ENCODE data around the gene DPP6. TPM values are rescaled to one million over a fixed set of nuclear protein-coding genes. Genes with fewer than 3 reads are reported as not detected.

Gene DPP6
- total RNA-seq, 2 experiments from 2014 or later: not detected

DNA sequence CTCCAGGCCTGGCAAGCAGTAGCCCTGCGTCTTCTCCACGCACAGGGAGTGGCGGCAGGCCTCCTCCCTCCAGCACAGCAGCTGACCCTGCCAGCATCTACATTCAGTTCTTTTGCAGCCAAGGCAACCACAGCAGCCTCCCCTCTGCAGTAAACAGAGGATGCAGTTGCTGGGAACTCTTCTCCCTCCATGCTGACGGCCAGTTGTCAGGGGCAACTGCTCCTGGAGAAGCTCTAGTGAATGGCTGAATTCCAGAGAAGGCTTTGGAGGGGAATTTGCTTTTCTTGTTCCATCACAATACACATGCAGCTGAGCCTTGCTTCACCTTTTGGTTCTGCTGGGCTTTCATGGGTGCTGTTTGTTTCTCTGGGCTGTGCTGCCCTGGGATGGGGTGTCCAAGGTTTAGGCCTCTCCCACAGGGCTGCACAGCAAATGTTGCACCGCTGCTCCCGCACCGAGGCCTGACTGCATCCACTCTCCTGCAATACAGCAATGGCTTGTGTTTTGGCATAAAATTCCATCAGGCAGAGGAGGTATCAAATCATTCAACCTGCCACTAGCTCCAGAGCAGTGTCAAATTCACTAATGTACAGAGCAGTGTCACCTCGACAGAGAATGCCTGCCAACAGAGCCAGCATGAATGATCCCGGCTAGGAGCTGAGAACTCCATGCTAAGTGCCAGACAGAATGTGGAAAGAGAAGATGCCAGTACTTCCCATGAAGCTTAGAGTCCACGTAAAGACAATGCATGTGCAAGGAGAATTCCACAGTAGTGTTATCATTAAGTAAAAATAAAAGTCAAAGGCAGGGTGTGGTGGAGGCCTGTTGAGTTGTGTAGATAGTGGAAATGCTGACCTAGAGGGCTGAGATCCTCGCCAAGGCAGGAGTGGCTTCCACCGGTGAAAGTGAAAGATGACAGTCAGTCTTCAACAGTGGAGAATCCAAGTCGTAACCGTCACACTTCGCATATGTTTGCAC, 399.6 kb downstream of the DPP6 start:
- Histone ChIP-seq H3K4me3 (ENCODE audit: low read length) (no peak overlapping the region), H3K9me3 (ENCODE audit: control insufficient read depth in 1 of 2, insufficient read depth in 1 of 2, low read length in 2 of 2) (peaks cover 0 to 25% of the 10 kb centered on the region in 2 experiments), H3K4me1 (ENCODE audit: insufficient read depth, low read length) (no peaks in the 10 kb centered on the region), H3K27me3 (ENCODE audit: control insufficient read depth in 1 of 2, insufficient read depth in 2 of 2, low read length in 2 of 2) (no peaks in the 10 kb centered on the region), H3K36me3 (ENCODE audit: insufficient read depth, low read length) (no peaks in the 10 kb centered on the region), H3K27ac (ENCODE audit: low read depth in 1 of 2, low read length in 2 of 2) (no peak overlapping the region)
- Mint-ChIP-seq H3K36me3 (ENCODE audit: low read depth) (no peaks in the 10 kb centered on the region), H3K4me1 (ENCODE audit: low read depth) (no peaks in the 10 kb centered on the region), H3K27me3 (no peaks in the 10 kb centered on the region), H3K4me3 (no peak overlapping the region), H3K9me3 (peaks cover 8% of the 10 kb centered on the region), H3K27ac (no peak overlapping the region)
- TF ChIP-seq CTCF (IDR thresholded peaks at IDR 0.05): no peak
- intact Hi-C loops (cut with DNase I, micrococcal nuclease): no loop called here
- ChIA-PET CTCF (no interaction called here), POLR2A (no interaction called here)
- no peak for DNase-seq
- ATAC-seq (ENCODE audit: poor library complexity): no peak

DNA sequence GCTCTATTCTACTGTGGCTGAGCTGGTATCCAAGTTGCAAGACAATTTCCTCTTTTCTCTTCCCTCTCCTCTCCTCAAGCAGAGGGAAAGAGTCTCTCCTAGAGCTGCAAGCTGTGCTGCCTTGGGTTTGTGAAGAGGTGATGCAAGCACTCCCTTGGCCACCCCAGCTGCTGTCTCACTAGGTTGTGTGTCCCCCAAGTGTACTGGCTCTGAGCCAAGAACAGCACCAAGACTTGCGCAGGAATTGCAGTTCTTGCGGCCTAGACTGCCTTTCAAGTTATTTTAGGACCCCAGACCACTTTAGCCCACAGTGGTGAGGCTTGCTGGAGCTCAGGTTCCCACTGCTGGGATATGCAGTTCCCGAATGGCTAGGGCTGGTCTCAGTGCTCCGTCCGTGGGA, 411.6 kb downstream of the DPP6 start:
- H3K27ac Mint-ChIP-seq: no peak overlapping the region
- Histone ChIP-seq H3K27ac (ENCODE audit: low read depth in 1 of 2, low read length in 2 of 2) (no peak overlapping the region), H3K36me3 (ENCODE audit: insufficient read depth, low read length) (no peaks in the 10 kb centered on the region), H3K4me1 (ENCODE audit: insufficient read depth, low read length) (no peaks in the 10 kb centered on the region), H3K4me3 (ENCODE audit: low read length) (no peak overlapping the region), H3K27me3 (ENCODE audit: control insufficient read depth in 1 of 2, insufficient read depth in 2 of 2, low read length in 2 of 2) (no peaks in the 10 kb centered on the region), H3K9me3 (ENCODE audit: control insufficient read depth in 1 of 2, insufficient read depth in 1 of 2, low read length in 2 of 2) (peaks cover 3 to 9% of the 10 kb centered on the region in 2 experiments)
- no peaks in the 10 kb centered on the region for H3K4me1 Mint-ChIP-seq (ENCODE audit: low read depth)
- ChIA-PET POLR2A (no interaction called here), CTCF (no interaction called here)
- H3K9me3 Mint-ChIP-seq: peaks cover 10% of the 10 kb centered on the region
- intact Hi-C loops (cut with DNase I, micrococcal nuclease): no loop called here
- DNase-seq (no peak), ATAC-seq (ENCODE audit: poor library complexity) (no peak)
- no peak overlapping the region for H3K4me3 Mint-ChIP-seq
- no peaks in the 10 kb centered on the region for H3K27me3 Mint-ChIP-seq
- no peaks in the 10 kb centered on the region for H3K36me3 Mint-ChIP-seq (ENCODE audit: low read depth)
- no peak for TF ChIP-seq CTCF (IDR thresholded peaks at IDR 0.05)

DNA sequence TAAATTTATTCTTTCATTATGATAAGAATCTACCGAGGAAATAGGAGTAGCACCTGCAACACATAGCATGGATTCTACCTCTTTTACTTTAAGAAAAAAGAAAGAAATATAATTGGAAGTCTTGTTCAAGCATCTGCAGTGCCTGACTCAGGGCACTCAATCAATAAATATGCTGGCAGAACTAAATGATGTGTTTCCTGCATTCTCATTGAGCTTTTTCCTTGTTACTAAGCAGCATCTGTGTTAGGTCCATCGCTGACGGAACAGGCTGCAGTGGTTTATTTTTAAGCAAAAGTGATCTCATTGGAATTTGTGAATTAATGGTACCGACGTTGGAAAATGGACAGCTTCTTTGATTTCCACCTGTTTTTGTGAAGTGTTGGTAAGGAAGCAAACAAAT, 417.5 kb downstream of the DPP6 start:
- H3K4me3 ChIP-seq (ENCODE audit: low read length): no peak overlapping the region
- Mint-ChIP-seq H3K4me3 (no peak overlapping the region), H3K36me3 (ENCODE audit: low read depth) (no peaks in the 10 kb centered on the region), H3K27ac (no peak overlapping the region), H3K4me1 (ENCODE audit: low read depth) (no peaks in the 10 kb centered on the region), H3K9me3 (peaks cover 2% of the 10 kb centered on the region), H3K27me3 (no peaks in the 10 kb centered on the region)
- intact Hi-C loops (cut with DNase I, micrococcal nuclease): no loop called here
- no peaks in the 10 kb centered on the region for H3K4me1 ChIP-seq (ENCODE audit: insufficient read depth, low read length)
- no peaks in the 10 kb centered on the region for H3K36me3 ChIP-seq (ENCODE audit: insufficient read depth, low read length)
- H3K9me3 ChIP-seq (ENCODE audit: control insufficient read depth in 1 of 2, insufficient read depth in 1 of 2, low read length in 2 of 2): peaks cover 0 to 4% of the 10 kb centered on the region in 2 experiments
- POLR2A ChIA-PET: no interaction called here
- H3K27ac ChIP-seq (ENCODE audit: low read depth in 1 of 2, low read length in 2 of 2): no peak overlapping the region
- ATAC-seq (ENCODE audit: poor library complexity): no peak
- CTCF ChIA-PET: no interaction called here
- no peaks in the 10 kb centered on the region for H3K27me3 ChIP-seq (ENCODE audit: control insufficient read depth in 1 of 2, insufficient read depth in 2 of 2, low read length in 2 of 2)
- no peak for TF ChIP-seq CTCF (IDR thresholded peaks at IDR 0.05)
- no peak for DNase-seq

Measured in CD4-positive, alpha-beta T cell (primary cell).